Measurements from ENCODE around the gene PCDHGA5. TPM values are rescaled to one million over a fixed set of nuclear protein-coding genes. Genes with fewer than 3 reads are reported as not detected.
"Not testable (repeated sequence)": the region's sequence is repeated elsewhere in the genome, so short reads cannot be mapped to it uniquely, and the experiment has no call there.

The PCDHGA5 gene
- 0.41 and 0.55 TPM in 2 replicates for total RNA-seq

GRCh38 chr5:141363952-141364660 is at the start of gene PCDHGA5:
TSS of gene PCDHGA5 (plus strand) at chr5:141364162. CDS start at chr5:141364331, 169 bp downstream.
- intact Hi-C loops (cut with micrococcal nuclease) = loop anchor here (5.0 kb wide), 1 partner anchor 58 kb away; the partner anchor contains the start of gene PCDHGA11

DNA sequence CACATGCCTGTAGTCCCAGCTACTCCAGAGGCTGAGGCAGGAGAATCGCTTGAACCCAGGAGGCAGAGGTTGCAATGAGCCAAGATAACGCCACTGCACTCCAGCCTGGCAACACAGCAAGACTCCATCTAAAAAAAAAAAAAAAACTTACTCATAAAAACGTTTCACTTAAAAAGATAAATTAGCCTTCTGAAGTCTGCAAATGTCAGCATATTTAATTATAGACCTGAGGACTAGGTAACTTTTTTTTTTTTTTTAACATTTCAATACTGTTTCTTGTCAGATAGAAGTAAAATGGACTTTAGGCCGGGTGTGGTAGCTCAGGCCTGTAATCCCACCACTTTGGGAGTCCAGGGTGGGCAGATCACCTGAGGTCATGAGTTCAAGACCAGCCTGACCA is 47.0 kb upstream of the PCDHGA5 start:
- intact Hi-C loops (cut with micrococcal nuclease) = not testable (repeated sequence)

- intact Hi-C loops (cut with micrococcal nuclease) = no loop called here
Measured at GRCh38 chr5:141319202-141319601, 44.8 kb upstream of the PCDHGA5 start.

- intact Hi-C loops (cut with micrococcal nuclease) = loop anchor here (1.0 to 5.0 kb wide), 6 partner anchors 93 to 673 kb away; partner anchors contain the start of genes IK, NDUFA2 and PCDHGA10
Measured at GRCh38 chr5:141319699-141320098, 44.3 kb upstream of the PCDHGA5 start.

- intact Hi-C loops (cut with micrococcal nuclease) = loop anchor here (1.0 to 5.0 kb wide), 6 partner anchors 92 to 674 kb away; partner anchors contain the start of genes IK, NDUFA2 and PCDHGA10
Measured at GRCh38 chr5:141320225-141321169, 43.5 kb upstream of the PCDHGA5 start, which contains the start of gene TAF7. TSS of gene TAF7 (minus strand) at chr5:141320784. CDS start at chr5:141320044, 740 bp downstream.

GRCh38 chr5:141322261-141322660 is 41.7 kb upstream of the PCDHGA5 start:
- intact Hi-C loops (cut with micrococcal nuclease) = loop anchor here (5.0 kb wide), 1 partner anchor 90 kb away; the partner anchor contains the start of gene PCDHGA10

DNA sequence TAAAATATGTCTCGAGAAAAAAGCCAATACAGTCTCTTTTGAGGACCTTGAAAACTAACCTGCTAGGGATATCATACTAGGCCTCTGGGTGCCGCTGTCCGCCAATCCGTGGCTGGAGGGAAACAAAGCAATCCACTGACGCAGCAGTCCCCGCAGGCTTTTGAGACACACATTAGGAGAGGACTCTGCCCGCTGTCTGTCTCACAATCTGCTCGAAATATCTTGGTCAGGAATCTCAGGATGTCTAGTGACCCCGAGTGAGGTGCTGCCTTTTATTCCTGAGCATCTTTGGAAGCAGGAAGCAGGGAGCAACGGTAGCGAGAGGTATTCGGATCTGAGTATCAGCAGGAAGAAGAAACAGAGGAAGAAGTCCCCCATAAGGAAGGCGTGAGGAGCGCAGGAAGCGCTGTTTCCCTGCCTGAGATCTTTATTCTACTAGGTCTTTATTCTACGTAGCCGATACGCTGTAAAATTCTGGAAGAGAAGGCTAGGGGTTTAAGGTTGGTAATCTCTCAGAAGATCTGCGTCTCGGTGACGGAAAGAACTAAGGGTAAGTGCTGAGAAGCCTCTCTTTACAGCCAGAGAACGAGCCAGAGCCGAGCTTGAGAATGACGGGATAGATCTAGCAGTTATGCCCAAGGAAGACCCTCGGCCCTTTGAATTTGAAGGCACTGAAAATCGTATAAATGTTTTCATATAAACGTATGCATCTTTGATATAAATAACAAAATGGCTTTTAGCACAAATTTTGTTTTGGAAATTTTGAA is 37.7 kb upstream of the PCDHGA5 start:
- intact Hi-C loops (cut with micrococcal nuclease) = no loop called here

- intact Hi-C loops (cut with micrococcal nuclease) = no loop called here
Measured at GRCh38 chr5:141328231-141328630, 35.7 kb upstream of the PCDHGA5 start.

- intact Hi-C loops (cut with micrococcal nuclease) = no loop called here
Measured at GRCh38 chr5:141330299-141331080, 33.5 kb upstream of the PCDHGA5 start, which contains the start of gene PCDHGA1. TSS of gene PCDHGA1 (plus strand) at chr5:141330514.

- intact Hi-C loops (cut with micrococcal nuclease) = not testable (repeated sequence)
Measured at GRCh38 chr5:141332571-141332970, 31.4 kb upstream of the PCDHGA5 start.

DNA sequence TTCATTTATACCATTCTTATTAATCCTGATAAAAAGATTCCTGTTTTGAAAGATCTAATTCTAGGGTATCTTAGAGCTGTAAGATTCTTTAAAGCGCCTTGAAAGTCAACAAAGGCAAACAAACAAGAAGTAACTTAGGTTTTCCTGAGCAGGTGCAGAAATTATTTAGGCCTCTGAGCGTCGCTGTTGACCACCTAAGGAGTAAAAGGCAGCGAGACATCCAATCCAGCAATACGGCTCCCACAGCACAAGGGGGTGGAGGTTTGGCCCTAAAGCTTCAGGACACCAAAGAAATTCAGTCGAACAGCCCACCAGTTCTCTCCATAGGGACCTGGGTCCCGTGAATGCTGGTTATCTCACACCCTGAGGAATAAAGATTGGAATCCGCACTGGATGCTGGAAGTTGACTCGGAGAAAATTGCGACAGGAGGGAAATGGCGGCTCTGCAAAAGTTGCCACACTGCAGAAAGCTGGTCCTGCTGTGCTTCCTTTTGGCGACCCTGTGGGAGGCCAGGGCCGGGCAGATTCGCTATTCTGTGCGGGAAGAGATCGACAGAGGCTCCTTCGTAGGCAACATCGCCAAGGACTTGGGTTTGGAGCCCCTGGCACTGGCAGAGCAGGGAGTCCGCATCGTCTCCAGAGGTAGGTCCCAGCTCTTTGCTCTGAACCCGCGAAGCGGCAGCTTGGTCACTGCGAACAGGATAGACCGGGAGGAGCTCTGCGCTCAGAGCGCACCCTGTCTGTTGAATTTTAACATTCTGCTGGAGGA is 25.2 kb upstream of the PCDHGA5 start, which contains the start of gene PCDHGA2:
Gene PCDHGA2, plus strand, starts transcription at position 223 of the 769 bp plus-strand sequence.
- intact Hi-C loops (cut with micrococcal nuclease) = no loop called here

DNA sequence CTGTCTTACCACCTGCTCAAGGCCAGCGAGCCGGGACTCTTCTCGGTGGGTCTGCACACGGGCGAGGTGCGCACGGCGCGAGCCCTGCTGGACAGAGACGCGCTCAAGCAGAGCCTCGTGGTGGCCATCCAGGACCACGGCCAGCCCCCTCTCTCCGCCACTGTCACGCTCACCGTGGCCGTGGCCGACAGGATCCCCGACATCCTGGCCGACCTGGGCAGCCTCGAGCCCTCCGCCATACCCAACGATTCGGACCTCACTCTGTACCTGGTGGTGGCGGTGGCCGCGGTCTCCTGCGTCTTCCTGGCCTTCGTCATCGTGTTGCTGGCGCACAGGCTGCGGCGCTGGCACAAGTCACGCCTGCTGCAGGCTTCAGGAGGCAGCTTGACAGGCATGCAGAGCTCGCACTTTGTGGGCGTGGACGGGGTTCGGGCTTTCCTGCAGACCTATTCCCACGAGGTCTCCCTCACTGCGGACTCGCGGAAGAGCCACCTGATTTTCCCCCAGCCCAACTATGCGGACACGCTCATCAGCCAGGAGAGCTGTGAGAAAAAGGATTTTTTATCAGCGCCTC is 23.1 kb upstream of the PCDHGA5 start:
- intact Hi-C loops (cut with micrococcal nuclease) = not testable (repeated sequence)

DNA sequence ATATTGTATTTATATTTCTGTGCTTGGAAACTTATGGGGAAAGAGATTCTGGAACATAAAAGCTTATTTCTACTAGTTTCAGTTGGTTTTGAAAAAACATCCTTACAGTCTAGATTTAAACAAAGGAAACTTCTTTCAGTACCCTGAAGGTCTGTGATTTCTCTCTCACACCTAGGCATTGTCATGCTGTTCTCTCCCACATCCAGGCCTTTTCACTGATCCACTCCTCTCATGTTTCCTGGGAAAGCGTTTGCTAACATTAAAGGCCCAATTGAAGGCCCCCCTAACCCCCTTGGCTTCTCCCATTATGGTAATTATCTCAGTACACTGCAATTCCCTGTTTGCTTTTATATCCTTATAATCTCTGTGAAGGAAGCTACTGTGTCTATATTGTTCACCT is 21.2 kb upstream of the PCDHGA5 start:
- intact Hi-C loops (cut with micrococcal nuclease) = no loop called here

GRCh38 chr5:141343242-141343952 is 20.6 kb upstream of the PCDHGA5 start, which contains the start of gene PCDHGA3:
TSS of gene PCDHGA3 (plus strand) at chr5:141343829. CDS start at chr5:141344034, 205 bp downstream.
- intact Hi-C loops (cut with micrococcal nuclease) = no loop called here

GRCh38 chr5:141343953-141344463 is 20.0 kb upstream of the PCDHGA5 start:
- intact Hi-C loops (cut with micrococcal nuclease) = no loop called here

DNA sequence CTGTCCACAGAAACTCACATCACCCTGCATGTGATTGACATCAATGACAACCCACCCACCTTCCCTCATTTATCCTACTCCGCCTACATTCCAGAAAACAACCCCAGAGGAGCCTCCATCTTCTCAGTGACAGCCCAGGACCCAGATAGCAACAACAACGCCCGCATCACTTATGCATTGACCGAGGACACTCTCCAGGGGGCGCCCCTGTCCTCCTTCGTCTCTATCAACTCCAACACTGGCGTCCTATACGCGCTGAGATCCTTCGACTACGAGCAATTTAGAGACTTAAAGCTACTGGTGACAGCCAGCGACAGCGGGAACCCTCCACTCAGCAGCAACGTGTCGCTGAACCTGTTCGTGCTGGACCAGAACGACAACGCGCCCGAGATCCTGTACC is 18.6 kb upstream of the PCDHGA5 start:
- intact Hi-C loops (cut with micrococcal nuclease) = no loop called here

- intact Hi-C loops (cut with micrococcal nuclease) = not testable (repeated sequence)
Measured at GRCh38 chr5:141346017-141346416, 17.9 kb upstream of the PCDHGA5 start.
